ENCODE measurements around the gene PLCB2.

DNA sequence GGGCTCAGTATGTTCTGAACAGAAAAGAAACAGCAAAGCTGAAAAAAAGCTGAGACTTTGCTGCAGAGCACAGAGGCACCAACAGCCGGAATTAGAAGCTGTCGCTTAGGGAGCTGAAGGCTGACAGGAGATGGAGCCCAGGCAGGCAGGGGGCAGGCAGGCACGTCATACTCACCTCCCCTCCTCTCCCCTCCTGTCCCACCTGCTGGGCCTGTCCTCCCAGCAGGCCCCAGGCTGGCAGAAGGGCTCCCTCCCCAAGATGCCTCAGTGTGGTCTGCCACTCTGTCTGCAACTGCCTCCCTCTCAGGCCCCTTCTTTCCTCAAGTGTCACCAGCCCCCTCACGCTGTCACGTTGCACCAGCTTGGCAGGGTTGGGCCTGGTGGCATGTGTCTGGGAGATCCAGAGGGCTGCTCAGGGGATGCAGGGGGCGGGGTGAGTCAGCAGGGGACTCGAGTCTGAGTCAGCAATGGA, 21.6 kb downstream of the PLCB2 start:
- TF ChIP-seq EGR1 (IDR thresholded peaks at IDR 0.05) (no peak), TEAD4 (IDR thresholded peaks at IDR 0.05) (no peak), YY1 (IDR thresholded peaks at IDR 0.05; ENCODE audit: low read depth) (no peak), EP300 (IDR thresholded peaks at IDR 0.05; ENCODE audit: borderline replicate concordance) (no peak), ZBTB7A (IDR thresholded peaks at IDR 0.05; ENCODE audit: low read depth) (no peak), TAF1 (IDR thresholded peaks at IDR 0.05; ENCODE audit: low read depth) (no peak)
- TF ChIP-seq, protein P1, sequence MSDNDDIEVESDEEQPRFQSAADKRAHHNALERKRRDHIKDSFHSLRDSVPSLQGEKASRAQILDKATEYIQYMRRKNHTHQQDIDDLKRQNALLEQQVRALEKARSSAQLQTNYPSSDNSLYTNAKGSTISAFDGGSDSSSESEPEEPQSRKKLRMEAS (IDR thresholded peaks at IDR 0.05): no peak
- TF ChIP-seq, protein P2, sequence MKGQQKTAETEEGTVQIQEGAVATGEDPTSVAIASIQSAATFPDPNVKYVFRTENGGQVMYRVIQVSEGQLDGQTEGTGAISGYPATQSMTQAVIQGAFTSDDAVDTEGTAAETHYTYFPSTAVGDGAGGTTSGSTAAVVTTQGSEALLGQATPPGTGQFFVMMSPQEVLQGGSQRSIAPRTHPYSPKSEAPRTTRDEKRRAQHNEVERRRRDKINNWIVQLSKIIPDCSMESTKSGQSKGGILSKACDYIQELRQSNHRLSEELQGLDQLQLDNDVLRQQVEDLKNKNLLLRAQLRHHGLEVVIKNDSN (IDR thresholded peaks at IDR 0.05): no peak
